ENCODE measurements around the gene ESRRB.
A peak's percentile ranks its signal among the peaks of the same experiment; 100 is the strongest.

The ESRRB gene

DNA sequence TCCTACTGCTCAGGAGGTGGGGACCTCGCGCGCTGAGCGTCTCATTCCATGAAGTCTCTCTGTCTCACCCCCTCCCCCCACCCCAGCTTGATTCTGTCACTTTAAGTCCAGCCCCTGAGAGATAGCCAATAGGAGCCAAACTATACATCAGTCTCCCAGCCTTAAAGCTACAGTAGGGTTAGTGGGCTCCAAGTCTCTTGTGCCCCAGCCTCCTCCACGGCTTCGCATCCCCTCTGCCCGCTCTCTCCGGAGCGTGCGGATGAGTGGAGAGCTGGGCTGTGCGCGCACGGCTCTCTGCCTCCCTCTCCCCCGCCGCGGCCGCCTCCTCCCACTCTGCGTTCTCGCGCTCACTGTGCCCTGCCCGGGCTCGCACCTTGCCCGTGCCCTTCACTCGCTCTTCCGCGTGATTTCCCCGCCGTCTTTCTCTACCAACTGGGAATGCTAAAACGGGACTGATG, at the start of gene ESRRB:
Gene ESRRB (plus strand): TSS at position 191 of the 458 bp plus-strand sequence. CDS start 265 bp downstream, at position 456.
- peak within 1 kb of the TSS; percentile 21 to 52 for H3K4me3 ChIP-seq (ENCODE audit: low read depth in 1 of 2, low read length in 2 of 2)
- no peaks in the 10 kb centered on the region for H3K36me3 ChIP-seq (ENCODE audit: control insufficient read depth in 1 of 2, insufficient read depth in 2 of 2, low read length in 2 of 2)
- H3K4me1 ChIP-seq (ENCODE audit: control insufficient read depth in 1 of 2, insufficient read depth in 2 of 2, low read length in 2 of 2) = peaks cover 0 to 15% of the 10 kb centered on the region in 2 donors
- H3K27ac ChIP-seq (ENCODE audit: low read length) = no peak within 1 kb of the TSS
- H3K9me3 ChIP-seq (ENCODE audit: control insufficient read depth in 1 of 2, low read length in 2 of 2) = no peaks in the 10 kb centered on the region
- H3K27me3 ChIP-seq (ENCODE audit: low read depth, low read length) = peaks cover 44% of the 10 kb centered on the region

- no peak overlapping the region for H3K27ac ChIP-seq (ENCODE audit: low read length)
- no peak overlapping the region for H3K4me3 ChIP-seq (ENCODE audit: low read depth in 1 of 2, low read length in 2 of 2)
- peaks cover 5% of the 10 kb centered on the region for H3K27me3 ChIP-seq (ENCODE audit: low read depth, low read length)
- peaks cover 0 to 6% of the 10 kb centered on the region in 2 donors for H3K4me1 ChIP-seq (ENCODE audit: control insufficient read depth in 1 of 2, insufficient read depth in 2 of 2, low read length in 2 of 2)
- H3K9me3 ChIP-seq (ENCODE audit: control insufficient read depth in 1 of 2, low read length in 2 of 2) = no peaks in the 10 kb centered on the region
- no peaks in the 10 kb centered on the region for H3K36me3 ChIP-seq (ENCODE audit: control insufficient read depth in 1 of 2, insufficient read depth in 2 of 2, low read length in 2 of 2)
Measured at GRCh38 chr14:76326918-76327689, 48.8 kb upstream of the ESRRB start.

DNA sequence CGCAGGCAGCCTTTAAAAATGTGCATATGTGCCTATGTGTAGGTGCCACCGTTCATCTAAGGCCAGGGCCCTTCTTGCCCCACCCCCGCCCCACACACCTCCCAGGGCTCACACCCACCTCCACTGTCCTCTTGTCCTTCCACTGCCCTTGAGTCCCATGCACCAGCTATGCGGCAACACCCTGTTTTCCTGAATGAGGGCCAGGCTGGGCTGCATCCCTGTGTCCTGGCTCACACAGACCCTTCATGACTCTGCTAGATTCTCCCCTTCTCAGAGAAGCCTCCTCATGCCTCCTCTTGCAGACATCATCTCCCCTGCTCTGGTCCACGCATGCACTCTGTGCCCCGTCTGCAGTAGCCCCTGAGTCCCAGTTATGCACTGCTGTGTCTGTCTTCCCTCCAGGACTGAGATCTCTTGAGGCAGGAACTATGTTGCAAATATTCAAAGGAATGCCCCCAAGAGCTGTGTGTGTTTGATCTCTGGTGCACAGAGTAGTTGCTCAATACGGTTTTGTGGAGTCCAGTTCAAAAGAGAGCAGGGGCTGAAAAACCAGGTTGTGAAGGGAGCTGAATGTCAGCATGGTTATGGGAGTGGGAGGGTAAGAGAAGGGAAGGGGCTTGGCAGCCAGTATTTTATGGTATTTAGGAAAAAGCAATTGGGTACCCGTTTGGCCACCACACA, 47.3 kb upstream of the ESRRB start:
- Histone ChIP-seq H3K27ac (ENCODE audit: low read length) (no peak overlapping the region), H3K4me1 (ENCODE audit: control insufficient read depth in 1 of 2, insufficient read depth in 2 of 2, low read length in 2 of 2) (peaks cover 0 to 6% of the 10 kb centered on the region in 2 donors), H3K36me3 (ENCODE audit: control insufficient read depth in 1 of 2, insufficient read depth in 2 of 2, low read length in 2 of 2) (no peaks in the 10 kb centered on the region), H3K4me3 (ENCODE audit: low read depth in 1 of 2, low read length in 2 of 2) (no peak overlapping the region), H3K9me3 (ENCODE audit: control insufficient read depth in 1 of 2, low read length in 2 of 2) (no peaks in the 10 kb centered on the region), H3K27me3 (ENCODE audit: low read depth, low read length) (peaks cover 5% of the 10 kb centered on the region)

DNA sequence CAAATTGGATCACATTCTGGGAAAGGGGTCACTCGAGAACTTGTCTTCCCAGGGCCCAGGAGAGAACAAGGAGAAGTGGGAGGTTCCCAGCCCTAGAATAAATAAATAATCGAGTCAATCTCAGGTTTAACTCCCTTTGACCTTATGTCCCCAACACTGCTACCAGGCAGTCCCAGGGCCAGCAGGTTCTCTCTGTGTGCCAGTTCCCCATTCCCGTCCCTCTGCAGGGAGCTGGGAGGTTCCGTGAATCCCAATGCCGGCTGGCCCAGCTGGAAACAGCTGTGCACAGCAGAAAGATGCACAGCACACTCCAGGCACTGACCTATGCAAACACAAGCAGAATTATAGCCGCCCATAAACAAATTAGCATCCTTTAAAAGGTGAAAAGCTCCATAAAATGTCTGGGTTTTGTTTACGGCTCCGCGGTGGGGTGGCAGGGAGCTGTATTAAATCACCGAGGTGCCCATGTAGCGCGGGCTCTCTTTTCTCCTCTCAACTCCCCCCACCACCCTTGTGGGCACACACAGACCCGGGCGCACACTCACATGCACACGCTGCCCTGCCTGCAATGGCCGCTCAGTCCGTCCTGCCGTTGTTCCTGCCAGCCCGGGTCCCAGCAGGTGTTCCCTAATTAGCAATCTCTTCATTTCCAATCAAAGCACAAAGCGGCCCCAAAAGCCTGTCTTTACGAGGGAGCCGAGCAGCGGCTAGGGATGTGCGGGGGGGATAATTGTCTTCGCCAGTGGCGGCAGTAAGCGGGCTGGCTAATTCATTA, 46.6 kb upstream of the ESRRB start:
- Histone ChIP-seq H3K4me3 (ENCODE audit: low read depth in 1 of 2, low read length in 2 of 2) (no peak overlapping the region), H3K9me3 (ENCODE audit: control insufficient read depth in 1 of 2, low read length in 2 of 2) (no peaks in the 10 kb centered on the region), H3K36me3 (ENCODE audit: control insufficient read depth in 1 of 2, insufficient read depth in 2 of 2, low read length in 2 of 2) (no peaks in the 10 kb centered on the region), H3K4me1 (ENCODE audit: control insufficient read depth in 1 of 2, insufficient read depth in 2 of 2, low read length in 2 of 2) (peaks cover 0 to 6% of the 10 kb centered on the region in 2 donors), H3K27me3 (ENCODE audit: low read depth, low read length) (peaks cover 5% of the 10 kb centered on the region), H3K27ac (ENCODE audit: low read length) (no peak overlapping the region)

DNA sequence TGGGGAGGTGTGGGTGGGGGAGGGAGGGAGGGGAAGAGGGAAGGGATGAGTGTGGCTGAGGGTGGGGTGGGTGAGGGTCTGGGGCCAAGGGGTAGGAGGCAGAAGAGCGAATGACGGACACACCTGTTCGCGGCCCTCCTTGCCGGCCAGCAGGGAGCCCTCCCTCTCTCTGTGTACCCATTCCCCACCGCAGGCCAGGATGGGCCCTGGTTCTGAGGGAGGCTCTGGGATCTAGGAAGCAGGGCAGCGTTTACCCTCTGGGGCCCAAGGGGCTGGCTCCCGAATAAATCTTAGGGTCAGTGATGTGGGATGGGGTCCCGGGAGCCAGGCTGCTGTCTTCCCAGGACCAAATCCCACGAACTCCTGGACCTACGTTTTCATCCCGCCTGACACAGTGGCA, 46.0 kb upstream of the ESRRB start:
- peaks cover 5% of the 10 kb centered on the region for H3K27me3 ChIP-seq (ENCODE audit: low read depth, low read length)
- no peak overlapping the region for H3K27ac ChIP-seq (ENCODE audit: low read length)
- no peak overlapping the region for H3K4me3 ChIP-seq (ENCODE audit: low read depth in 1 of 2, low read length in 2 of 2)
- no peaks in the 10 kb centered on the region for H3K36me3 ChIP-seq (ENCODE audit: control insufficient read depth in 1 of 2, insufficient read depth in 2 of 2, low read length in 2 of 2)
- H3K9me3 ChIP-seq (ENCODE audit: control insufficient read depth in 1 of 2, low read length in 2 of 2) = no peaks in the 10 kb centered on the region
- peaks cover 0 to 6% of the 10 kb centered on the region in 2 donors for H3K4me1 ChIP-seq (ENCODE audit: control insufficient read depth in 1 of 2, insufficient read depth in 2 of 2, low read length in 2 of 2)

- peaks cover 5% of the 10 kb centered on the region for H3K27me3 ChIP-seq (ENCODE audit: low read depth, low read length)
- no peak overlapping the region for H3K27ac ChIP-seq (ENCODE audit: low read length)
- no peaks in the 10 kb centered on the region for H3K9me3 ChIP-seq (ENCODE audit: control insufficient read depth in 1 of 2, low read length in 2 of 2)
- H3K4me1 ChIP-seq (ENCODE audit: control insufficient read depth in 1 of 2, insufficient read depth in 2 of 2, low read length in 2 of 2) = peaks cover 0 to 6% of the 10 kb centered on the region in 2 donors
- H3K4me3 ChIP-seq (ENCODE audit: low read depth in 1 of 2, low read length in 2 of 2) = no peak overlapping the region
- no peaks in the 10 kb centered on the region for H3K36me3 ChIP-seq (ENCODE audit: control insufficient read depth in 1 of 2, insufficient read depth in 2 of 2, low read length in 2 of 2)
Measured at GRCh38 chr14:76330411-76331327, 45.3 kb upstream of the ESRRB start.

GRCh38 chr14:76331328-76332011, 44.5 kb upstream of the ESRRB start:
- Histone ChIP-seq H3K27ac (ENCODE audit: low read length) (no peak overlapping the region), H3K27me3 (ENCODE audit: low read depth, low read length) (peaks cover 5% of the 10 kb centered on the region), H3K4me1 (ENCODE audit: control insufficient read depth in 1 of 2, insufficient read depth in 2 of 2, low read length in 2 of 2) (peaks cover 0 to 6% of the 10 kb centered on the region in 2 donors), H3K36me3 (ENCODE audit: control insufficient read depth in 1 of 2, insufficient read depth in 2 of 2, low read length in 2 of 2) (no peaks in the 10 kb centered on the region), H3K4me3 (ENCODE audit: low read depth in 1 of 2, low read length in 2 of 2) (no peak overlapping the region), H3K9me3 (ENCODE audit: control insufficient read depth in 1 of 2, low read length in 2 of 2) (no peaks in the 10 kb centered on the region)

DNA sequence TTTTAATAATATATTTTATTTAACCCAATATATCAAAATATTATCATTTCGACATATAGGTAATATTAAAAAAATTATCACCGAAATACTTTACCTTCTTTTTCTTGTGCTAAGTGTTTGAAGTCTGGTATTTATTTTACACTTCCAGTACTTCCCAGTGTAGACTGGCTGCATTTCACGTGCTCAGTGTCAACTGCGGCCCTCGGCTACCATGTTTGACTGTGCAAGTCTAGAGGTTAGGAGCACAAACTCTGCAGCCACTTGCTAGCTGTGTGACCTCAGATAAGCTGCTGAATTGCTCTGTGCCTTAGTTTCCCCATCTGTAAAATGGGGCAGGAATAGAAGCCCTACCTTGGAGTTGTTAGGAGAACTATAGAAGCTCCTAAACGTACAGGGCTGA, 42.3 kb upstream of the ESRRB start:
- H3K4me1 ChIP-seq (ENCODE audit: control insufficient read depth in 1 of 2, insufficient read depth in 2 of 2, low read length in 2 of 2) = peaks cover 0 to 6% of the 10 kb centered on the region in 2 donors
- no peaks in the 10 kb centered on the region for H3K9me3 ChIP-seq (ENCODE audit: control insufficient read depth in 1 of 2, low read length in 2 of 2)
- H3K36me3 ChIP-seq (ENCODE audit: control insufficient read depth in 1 of 2, insufficient read depth in 2 of 2, low read length in 2 of 2) = no peaks in the 10 kb centered on the region
- no peak overlapping the region for H3K4me3 ChIP-seq (ENCODE audit: low read depth in 1 of 2, low read length in 2 of 2)
- H3K27me3 ChIP-seq (ENCODE audit: low read depth, low read length) = peaks cover 5% of the 10 kb centered on the region
- no peak overlapping the region for H3K27ac ChIP-seq (ENCODE audit: low read length)

DNA sequence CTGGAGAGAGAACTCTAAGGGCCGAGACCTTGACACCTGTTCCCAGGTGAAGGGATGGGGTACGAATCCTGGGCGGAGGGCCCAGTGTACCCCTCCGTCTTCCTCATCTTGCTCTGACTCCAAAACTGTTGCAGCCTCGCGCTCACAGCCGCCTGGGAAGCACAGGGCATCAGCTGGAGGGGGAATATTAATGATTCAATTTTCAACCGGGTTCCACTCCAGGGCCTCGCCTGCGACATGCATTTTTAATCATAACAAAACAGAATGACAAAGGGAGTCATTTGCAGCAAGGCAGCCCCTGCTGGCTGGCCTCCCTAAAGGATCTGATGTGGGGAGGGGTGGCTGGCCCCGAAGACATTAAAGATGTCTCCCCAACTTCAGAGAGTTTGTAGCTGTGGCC, 41.6 kb upstream of the ESRRB start:
- H3K4me1 ChIP-seq (ENCODE audit: control insufficient read depth in 1 of 2, insufficient read depth in 2 of 2, low read length in 2 of 2) = peaks cover 0 to 4% of the 10 kb centered on the region in 2 donors
- H3K27me3 ChIP-seq (ENCODE audit: low read depth, low read length) = peaks cover 5% of the 10 kb centered on the region
- H3K4me3 ChIP-seq (ENCODE audit: low read depth in 1 of 2, low read length in 2 of 2) = no peak overlapping the region
- H3K9me3 ChIP-seq (ENCODE audit: control insufficient read depth in 1 of 2, low read length in 2 of 2) = no peaks in the 10 kb centered on the region
- H3K36me3 ChIP-seq (ENCODE audit: control insufficient read depth in 1 of 2, insufficient read depth in 2 of 2, low read length in 2 of 2) = no peaks in the 10 kb centered on the region
- H3K27ac ChIP-seq (ENCODE audit: low read length) = no peak overlapping the region

- Histone ChIP-seq H3K27me3 (ENCODE audit: low read depth, low read length) (no peaks in the 10 kb centered on the region), H3K4me1 (ENCODE audit: control insufficient read depth in 1 of 2, insufficient read depth in 2 of 2, low read length in 2 of 2) (no peaks in the 10 kb centered on the region), H3K27ac (ENCODE audit: low read length) (no peak overlapping the region), H3K4me3 (ENCODE audit: low read depth in 1 of 2, low read length in 2 of 2) (no peak overlapping the region), H3K9me3 (ENCODE audit: control insufficient read depth in 1 of 2, low read length in 2 of 2) (no peaks in the 10 kb centered on the region), H3K36me3 (ENCODE audit: control insufficient read depth in 1 of 2, insufficient read depth in 2 of 2, low read length in 2 of 2) (no peaks in the 10 kb centered on the region)
Measured at GRCh38 chr14:76336876-76337275, 39.1 kb upstream of the ESRRB start.
